Measurements from ENCODE around the gene TUBA4A. TPM values are rescaled to one million over a fixed set of nuclear protein-coding genes. Genes with fewer than 3 reads are reported as not detected.
"Not testable (repeated sequence)": the region's sequence is repeated elsewhere in the genome, so short reads cannot be mapped to it uniquely, and the experiment has no call there.

The TUBA4A gene
- polyA plus RNA-seq, 1 donor from 2014 or later = 229 TPM

DNA sequence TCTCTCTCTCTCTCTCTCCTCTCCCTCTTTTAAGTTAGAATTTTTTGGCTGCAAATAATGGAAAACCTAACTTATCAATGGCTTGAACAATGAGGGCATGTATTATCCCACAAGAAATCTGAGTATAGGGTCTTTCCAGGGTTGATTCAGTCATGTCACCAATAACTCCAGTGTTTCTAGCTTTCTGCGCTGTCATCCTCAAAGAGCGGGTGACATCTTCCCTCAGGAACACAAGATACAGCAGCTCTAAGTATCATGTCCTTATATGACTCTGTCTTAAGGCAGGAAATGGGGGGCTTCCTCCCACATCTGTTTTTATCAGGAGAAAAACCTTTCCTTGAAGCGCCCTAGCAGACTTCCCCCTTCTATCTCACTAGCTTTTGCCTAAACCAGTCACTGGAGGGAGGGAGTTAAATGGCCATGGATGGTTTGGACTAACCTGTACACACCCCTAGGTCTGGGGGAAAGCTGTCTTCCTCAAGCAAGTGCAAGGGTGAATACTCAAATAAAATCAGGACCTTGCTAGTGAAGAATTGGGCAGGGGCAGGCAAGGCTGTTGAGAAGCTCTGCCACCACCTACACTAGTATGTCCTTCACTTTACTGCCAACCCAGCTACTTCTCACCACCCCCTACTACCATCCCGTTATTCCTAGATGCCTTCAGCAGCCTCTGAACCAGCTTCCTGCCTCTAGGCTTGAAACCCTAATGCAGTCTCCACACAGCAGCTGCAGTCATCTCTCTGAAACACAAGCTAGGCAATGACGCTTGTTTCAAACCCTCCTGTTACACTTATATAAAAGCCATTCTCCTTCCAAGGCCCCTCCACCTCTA is 7.5 kb upstream of the TUBA4A start:
- Mint-ChIP-seq H3K4me1 (peaks cover 0 to 4% (median 0%) of the 10 kb centered on the region in 3 donors), H3K36me3 (peaks cover 2% of the 10 kb centered on the region), H3K27me3 (no peaks in the 10 kb centered on the region), H3K4me3 (peak overlapping the region in 1 of 4 donors; percentile 40), H3K9me3 (no peaks in the 10 kb centered on the region), H3K27ac (peak overlapping the region in 1 of 3 donors; percentile 40)

DNA sequence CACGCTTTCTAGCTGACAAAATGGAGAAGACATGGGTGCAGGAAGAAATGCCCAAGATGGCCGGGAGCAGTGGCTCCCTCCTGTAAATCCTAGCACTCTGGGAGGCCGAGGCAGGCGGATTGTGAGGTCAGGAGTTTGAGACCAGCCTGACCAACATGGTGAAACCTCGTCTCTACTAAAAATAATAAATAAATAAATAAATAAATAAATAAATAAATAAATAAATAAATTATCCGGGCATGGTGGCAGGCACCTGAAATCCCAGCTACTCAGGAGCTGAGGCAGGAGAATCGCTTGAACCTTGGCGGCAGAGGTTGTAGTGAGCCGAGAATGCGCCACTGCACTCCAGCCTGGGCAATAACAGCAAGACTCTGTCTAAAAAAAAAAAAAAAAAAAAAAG is 5.2 kb upstream of the TUBA4A start:
- not testable (repeated sequence) for H3K9me3 Mint-ChIP-seq, H3K4me3 Mint-ChIP-seq, H3K4me1 Mint-ChIP-seq, H3K36me3 Mint-ChIP-seq, H3K27me3 Mint-ChIP-seq
- H3K27ac Mint-ChIP-seq = peak overlapping the region in 1 of 3 donors; percentile 39

DNA sequence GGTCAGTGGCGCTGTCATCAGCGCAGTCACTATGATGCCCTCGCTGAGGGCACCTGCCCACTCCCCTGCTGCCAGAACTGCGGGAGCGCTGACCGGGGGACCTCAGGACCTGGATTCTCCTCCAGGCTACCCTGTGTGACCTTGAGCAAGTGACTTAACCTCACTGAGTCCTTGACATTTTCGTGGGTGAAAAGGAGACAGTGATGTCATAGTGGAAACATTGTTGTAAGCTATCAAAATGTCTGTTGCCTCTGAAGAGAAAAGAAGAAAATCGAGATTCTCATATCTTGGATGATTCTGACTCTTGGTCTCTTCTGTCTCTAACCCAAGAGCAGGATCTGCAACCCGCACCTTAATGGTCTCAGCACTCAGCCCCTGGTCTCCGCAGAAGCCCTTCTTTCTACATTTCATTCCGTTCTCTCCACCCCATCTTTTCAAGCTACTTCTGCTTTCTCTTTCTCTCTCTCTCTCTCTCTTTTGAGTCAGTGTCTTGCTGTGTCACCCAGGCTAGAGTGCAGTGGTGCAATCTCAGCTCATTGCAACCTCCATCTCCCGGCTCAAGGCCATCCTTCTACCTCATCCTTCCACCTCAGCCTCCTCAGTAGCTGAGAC is 978 bp upstream of the TUBA4A start:
- no peaks in the 10 kb centered on the region for H3K9me3 Mint-ChIP-seq
- H3K4me3 Mint-ChIP-seq = peak overlapping the region; percentile 84 to 97 (median 95)
- H3K27me3 Mint-ChIP-seq = no peaks in the 10 kb centered on the region
- peak overlapping the region; percentile 88 to 99 (median 88) for H3K27ac Mint-ChIP-seq
- peaks cover 22 to 36% (median 29%) of the 10 kb centered on the region in 3 donors for H3K4me1 Mint-ChIP-seq
- H3K36me3 Mint-ChIP-seq = peaks cover 6% of the 10 kb centered on the region

DNA sequence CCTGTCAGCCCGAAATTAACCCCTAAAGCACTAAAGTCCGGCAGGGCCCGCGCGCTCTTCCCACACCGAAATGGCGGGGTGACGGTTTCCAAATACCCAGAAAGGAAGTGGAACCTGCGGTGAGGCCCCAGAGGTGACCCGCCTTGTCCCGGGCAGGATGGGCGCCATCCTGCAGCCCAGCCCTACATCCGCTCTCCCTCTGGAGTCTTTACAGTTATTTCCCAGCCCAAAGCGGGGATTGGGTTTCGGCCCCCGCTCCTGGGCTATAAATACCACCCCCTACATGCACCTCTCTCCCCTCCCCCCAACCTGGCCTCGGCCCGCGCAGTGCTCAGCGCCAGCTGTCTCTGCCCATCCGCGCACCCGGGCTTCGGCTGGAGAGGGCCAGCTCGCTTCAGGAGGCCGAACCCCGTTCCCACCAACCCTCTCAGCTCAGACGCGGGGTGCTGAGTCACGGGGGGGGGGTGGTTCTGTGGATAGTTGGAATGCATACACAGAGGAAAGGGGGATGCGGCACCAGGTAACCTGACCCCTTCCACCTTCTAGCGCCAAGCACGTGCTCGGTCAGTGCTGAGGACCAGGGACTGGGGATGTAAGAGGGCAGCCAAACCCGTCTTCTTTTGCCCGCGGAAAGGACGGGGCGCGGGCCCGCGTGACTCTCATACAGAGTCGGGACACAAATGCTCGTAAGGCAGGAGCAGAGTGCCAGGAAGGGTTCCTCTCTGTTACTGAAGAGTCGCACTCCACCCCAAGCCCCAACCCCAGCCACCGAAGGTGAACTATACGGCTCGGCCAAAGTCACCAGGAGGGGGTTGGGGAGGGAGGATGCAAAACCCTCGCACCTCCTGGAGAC is 592 bp downstream of the TUBA4A start, which contains the start of gene TUBA4B:
Gene TUBA4B, plus strand, starts transcription at position 344 of the 853 bp plus-strand sequence. Its CDS starts 165 bp downstream, at position 509.
- H3K4me3 Mint-ChIP-seq = peak within 1 kb of the TSS; percentile 84 to 97 (median 95)
- peak within 1 kb of the TSS; percentile 88 to 99 (median 88) for H3K27ac Mint-ChIP-seq
- no peaks in the 10 kb centered on the region for H3K9me3 Mint-ChIP-seq
- no peaks in the 10 kb centered on the region for H3K27me3 Mint-ChIP-seq
- peaks cover 6% of the 10 kb centered on the region for H3K36me3 Mint-ChIP-seq
- peaks cover 33 to 50% (median 43%) of the 10 kb centered on the region in 3 donors for H3K4me1 Mint-ChIP-seq

DNA sequence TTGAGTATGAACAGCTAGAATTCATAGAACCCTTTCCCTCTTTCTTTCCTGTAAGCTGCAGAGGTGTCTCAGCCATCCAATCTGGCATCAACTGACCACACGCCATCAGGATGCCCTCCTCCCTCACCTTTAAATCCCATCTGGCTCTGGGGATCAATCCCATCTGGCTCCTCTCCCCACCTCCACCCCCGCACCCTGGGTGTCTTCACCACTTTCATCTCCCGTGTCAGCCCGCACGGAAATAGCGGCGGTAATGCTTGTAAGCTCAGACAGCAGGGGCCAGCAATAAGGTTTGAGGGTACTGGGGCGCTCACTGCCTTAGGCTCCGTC is 1.2 kb downstream of the TUBA4A start:
- peaks cover 39 to 56% (median 47%) of the 10 kb centered on the region in 3 donors for H3K4me1 Mint-ChIP-seq
- H3K36me3 Mint-ChIP-seq = peaks cover 7% of the 10 kb centered on the region
- peak overlapping the region; percentile 88 to 94 (median 88) for H3K27ac Mint-ChIP-seq
- H3K9me3 Mint-ChIP-seq = no peaks in the 10 kb centered on the region
- no peaks in the 10 kb centered on the region for H3K27me3 Mint-ChIP-seq
- H3K4me3 Mint-ChIP-seq = peak overlapping the region; percentile 84 to 97 (median 95)

DNA sequence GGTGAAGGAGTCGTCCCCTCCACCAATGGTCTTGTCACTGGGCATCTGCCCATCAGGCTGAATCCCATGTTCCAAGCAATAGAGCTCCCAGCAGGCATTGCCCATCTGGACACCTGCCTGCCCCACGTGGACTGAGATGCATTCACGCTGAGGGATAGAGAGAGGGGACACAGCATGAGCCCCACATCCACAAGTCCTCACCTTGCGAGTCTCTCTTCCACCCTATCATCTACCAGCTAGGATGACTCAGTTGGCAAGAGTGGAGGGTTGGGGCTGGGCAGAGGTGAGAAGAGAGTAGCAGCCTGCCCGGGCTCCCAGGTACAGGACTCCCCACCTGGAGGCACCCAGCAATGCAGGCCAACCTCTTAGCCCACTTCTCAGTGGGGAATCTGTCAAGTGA is 1.6 kb downstream of the TUBA4A start:
- peak overlapping the region; percentile 84 to 97 (median 95) for H3K4me3 Mint-ChIP-seq
- H3K4me1 Mint-ChIP-seq = peaks cover 41 to 60% (median 49%) of the 10 kb centered on the region in 3 donors
- H3K9me3 Mint-ChIP-seq = no peaks in the 10 kb centered on the region
- peaks cover 7% of the 10 kb centered on the region for H3K36me3 Mint-ChIP-seq
- H3K27ac Mint-ChIP-seq = peak overlapping the region; percentile 59 to 88 (median 88)
- no peaks in the 10 kb centered on the region for H3K27me3 Mint-ChIP-seq

DNA sequence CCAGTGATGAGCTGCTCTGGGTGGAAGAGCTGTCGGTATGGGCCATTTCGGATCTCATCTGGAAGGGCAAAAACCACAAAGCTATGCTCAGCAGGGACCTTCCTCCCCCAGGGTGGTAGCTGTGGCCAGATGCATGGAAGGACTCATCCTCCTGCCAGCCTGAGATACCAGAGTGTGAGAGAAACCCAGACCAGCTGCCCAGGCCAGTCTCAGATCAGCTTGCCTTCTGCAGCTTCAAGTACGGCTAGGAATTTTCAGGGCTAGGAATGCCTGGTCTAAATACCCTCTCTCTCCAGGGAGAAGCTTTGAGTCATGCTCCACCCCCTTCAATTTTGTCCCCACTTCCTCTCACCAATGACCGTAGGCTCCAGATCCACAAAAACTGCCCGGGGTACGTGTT is 2.1 kb downstream of the TUBA4A start:
- Mint-ChIP-seq H3K9me3 (no peaks in the 10 kb centered on the region), H3K4me1 (peaks cover 42 to 65% (median 49%) of the 10 kb centered on the region in 3 donors), H3K27ac (peak overlapping the region; percentile 59 to 88 (median 85)), H3K4me3 (peak overlapping the region; percentile 84 to 97 (median 95)), H3K27me3 (no peaks in the 10 kb centered on the region), H3K36me3 (peaks cover 7% of the 10 kb centered on the region)

DNA sequence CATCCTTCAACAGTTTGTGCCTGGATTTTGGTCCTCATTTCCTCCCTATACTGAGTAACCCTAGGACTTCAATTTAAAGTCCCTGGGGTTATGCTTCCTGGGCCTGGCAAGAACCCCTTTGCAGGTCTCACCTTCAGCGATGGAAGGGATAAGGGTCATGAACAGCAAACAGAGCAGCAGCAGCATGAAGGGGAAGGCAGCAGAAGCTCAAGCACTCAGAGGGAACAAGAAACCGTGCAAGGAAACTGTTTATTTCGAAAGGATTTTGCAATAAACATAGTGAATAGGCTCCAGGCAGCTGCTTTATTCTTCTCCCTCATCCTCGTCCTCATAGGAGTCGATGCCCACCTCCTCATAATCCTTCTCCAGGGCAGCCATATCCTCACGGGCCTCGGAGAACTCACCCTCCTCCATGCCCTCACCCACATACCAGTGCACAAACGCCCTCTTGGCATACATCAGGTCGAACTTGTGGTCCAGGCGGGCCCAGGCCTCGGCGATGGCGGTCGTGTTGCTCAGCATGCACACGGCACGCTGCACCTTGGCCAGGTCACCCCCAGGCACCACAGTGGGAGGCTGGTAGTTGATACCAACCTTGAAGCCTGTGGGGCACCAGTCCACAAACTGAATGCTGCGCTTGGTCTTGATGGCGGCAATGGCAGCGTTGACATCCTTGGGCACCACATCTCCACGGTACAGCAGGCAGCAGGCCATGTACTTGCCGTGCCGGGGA is 3.5 kb downstream of the TUBA4A start:
- H3K27ac Mint-ChIP-seq = peak overlapping the region; percentile 85 to 96 (median 92)
- H3K27me3 Mint-ChIP-seq = no peaks in the 10 kb centered on the region
- H3K4me1 Mint-ChIP-seq = peaks cover 49 to 68% (median 54%) of the 10 kb centered on the region in 3 donors
- peaks cover 7% of the 10 kb centered on the region for H3K36me3 Mint-ChIP-seq
- no peaks in the 10 kb centered on the region for H3K9me3 Mint-ChIP-seq
- H3K4me3 Mint-ChIP-seq = peak overlapping the region; percentile 83 to 95 (median 89)

DNA sequence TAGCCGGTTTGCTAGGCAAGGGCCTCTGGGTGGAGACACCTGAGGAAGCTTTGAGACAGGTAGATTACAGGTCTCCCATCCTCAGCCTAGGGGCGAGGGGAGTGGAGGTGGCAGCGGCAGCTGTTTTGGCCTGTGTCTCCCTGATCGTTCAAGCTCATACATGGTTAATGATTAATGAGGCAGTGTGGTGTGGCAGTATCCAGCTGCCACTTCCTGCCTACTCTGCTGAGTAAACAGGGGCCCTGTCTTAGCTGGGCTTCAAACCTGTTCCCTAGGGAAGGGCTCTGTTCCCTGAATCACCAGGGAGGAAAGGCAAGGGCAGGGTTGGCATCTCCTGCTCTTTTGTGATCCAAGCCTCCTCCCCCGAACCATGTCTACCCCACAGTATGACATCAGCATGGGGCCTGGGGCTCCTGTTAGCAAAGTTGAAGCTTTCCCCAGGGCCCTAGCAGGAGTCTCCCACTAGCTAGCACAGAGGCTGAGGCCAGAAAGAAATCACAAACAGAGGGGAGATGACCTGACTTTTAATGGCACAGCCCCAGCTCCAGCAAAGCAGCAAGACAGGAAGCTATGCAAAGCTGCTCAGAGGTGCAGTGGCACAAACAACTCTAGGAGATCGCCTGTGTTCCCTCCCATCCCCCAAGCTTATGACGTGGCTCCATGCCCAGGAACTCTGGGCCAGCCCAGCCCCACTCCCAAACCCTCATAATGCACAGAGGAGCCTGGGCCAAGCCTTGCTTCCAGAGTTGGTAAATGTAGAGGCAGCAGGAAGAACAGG is 4.3 kb downstream of the TUBA4A start:
- Mint-ChIP-seq H3K4me1 (peaks cover 50 to 68% (median 57%) of the 10 kb centered on the region in 3 donors), H3K36me3 (peaks cover 7% of the 10 kb centered on the region), H3K9me3 (no peaks in the 10 kb centered on the region), H3K4me3 (peak overlapping the region; percentile 83 to 95 (median 89)), H3K27me3 (no peaks in the 10 kb centered on the region), H3K27ac (peak overlapping the region; percentile 85 to 96 (median 91))

DNA sequence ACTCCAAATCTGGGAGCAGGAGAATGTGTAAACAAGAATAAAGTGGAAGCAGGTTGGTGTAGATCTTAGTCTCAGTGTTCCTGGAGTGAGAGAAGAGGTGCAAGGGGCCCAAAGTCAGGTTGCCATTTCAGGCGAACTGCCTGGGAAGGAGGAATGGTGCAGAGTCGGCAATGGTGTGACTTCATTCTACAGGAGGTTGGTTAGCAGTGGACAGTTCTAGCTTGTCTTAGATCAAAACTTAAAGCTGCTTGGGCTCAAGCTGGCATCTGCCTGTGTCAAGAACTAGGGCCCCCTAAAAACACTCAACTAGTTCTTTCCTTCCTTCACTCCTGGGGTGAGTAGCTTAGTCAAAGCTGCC is 4.9 kb downstream of the TUBA4A start:
- peak overlapping the region; percentile 83 to 95 (median 89) for H3K4me3 Mint-ChIP-seq
- peaks cover 7% of the 10 kb centered on the region for H3K36me3 Mint-ChIP-seq
- H3K27me3 Mint-ChIP-seq = no peaks in the 10 kb centered on the region
- peak overlapping the region; percentile 85 to 96 (median 91) for H3K27ac Mint-ChIP-seq
- no peaks in the 10 kb centered on the region for H3K9me3 Mint-ChIP-seq
- peaks cover 50 to 68% (median 58%) of the 10 kb centered on the region in 3 donors for H3K4me1 Mint-ChIP-seq

DNA sequence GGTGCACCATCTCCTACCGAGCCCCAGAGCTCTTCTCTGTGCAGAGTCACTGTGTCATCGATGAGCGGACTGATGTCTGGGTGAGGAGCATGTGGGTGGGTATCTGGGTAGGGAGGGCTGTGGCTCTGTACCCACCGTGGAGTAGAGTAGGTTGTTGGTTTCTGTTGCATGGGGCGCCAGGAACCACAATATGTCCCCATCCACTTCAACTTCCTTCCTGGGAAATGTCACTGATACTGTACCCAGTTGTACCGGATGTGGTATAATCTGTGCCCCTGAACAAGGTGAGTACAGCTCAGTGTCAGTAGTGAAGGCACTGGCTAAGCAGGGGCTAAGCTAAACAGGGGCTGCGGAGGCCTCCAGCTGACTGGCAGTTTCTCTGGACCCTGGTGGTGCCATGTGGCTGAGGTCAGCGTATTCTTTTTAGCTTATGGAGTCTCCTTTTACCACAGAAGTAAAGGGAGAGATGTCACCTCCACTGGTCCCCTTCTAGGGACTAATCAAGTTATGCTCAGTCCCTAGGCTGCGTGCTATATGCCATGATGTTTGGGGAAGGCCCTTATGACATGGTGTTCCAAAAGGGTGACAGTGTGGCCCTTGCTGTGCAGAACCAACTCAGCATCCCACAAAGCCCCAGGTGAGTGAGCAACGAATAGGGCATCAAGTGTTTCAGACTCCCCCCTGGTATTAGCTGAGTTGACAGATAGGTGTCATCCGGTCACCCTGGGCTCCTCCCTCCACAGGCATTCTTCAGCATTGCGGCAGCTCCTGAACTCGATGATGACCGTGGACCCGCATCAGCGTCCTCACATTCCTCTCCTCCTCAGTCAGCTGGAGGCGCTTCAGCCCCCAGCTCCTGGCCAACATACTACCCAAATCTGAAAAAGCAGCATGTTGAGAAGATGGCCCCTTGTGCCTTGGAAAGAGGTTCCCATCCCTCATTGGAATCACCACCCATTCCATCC is 5.8 kb downstream of the TUBA4A start:
- H3K27ac Mint-ChIP-seq = peak overlapping the region; percentile 85 to 96 (median 93)
- H3K4me3 Mint-ChIP-seq = peak overlapping the region; percentile 83 to 95 (median 89)
- peaks cover 50 to 68% (median 58%) of the 10 kb centered on the region in 3 donors for H3K4me1 Mint-ChIP-seq
- H3K9me3 Mint-ChIP-seq = no peaks in the 10 kb centered on the region
- peaks cover 1% of the 10 kb centered on the region for H3K27me3 Mint-ChIP-seq
- peaks cover 7% of the 10 kb centered on the region for H3K36me3 Mint-ChIP-seq

DNA sequence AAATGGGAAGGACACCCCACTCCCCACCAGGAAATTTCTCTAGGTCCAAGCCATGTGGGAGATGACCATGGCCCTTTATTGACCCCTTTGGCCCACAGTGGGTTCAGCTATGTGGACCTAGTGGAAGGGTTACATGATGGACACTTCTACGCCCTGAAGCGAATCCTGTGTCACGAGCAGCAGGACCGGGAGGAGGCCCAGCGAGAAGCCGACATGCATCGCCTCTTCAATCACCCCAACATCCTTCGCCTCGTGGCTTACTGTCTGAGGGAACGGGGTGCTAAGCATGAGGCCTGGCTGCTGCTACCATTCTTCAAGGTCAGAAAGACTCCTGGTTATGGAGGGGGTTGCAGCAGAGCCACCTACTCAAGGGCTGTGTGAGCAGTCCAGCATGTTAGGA is 7.2 kb downstream of the TUBA4A start:
- Mint-ChIP-seq H3K4me1 (peaks cover 41 to 59% (median 53%) of the 10 kb centered on the region in 3 donors), H3K4me3 (peak overlapping the region; percentile 41 to 95 (median 86)), H3K36me3 (peaks cover 4% of the 10 kb centered on the region), H3K9me3 (no peaks in the 10 kb centered on the region), H3K27ac (peak overlapping the region in 2 of 3 donors; percentile 85 to 97), H3K27me3 (peaks cover 1% of the 10 kb centered on the region)

DNA sequence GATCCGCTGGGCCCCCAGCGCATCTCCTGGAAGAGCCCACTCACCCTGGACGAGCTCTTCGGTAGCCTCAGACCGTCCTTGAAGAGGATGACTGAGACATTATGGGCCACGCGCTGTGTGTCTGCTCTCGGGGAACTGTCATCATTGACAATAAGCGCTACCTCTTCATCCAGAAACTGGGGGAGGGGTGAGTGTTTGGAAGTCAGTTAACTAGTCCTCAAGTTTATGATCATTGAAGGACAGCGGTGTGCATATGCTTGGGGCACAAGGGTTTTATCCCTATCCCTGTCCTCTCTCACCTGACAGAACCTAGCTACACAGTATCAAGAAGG is 7.9 kb downstream of the TUBA4A start:
- Mint-ChIP-seq H3K27ac (peak overlapping the region; percentile 85 to 98 (median 97)), H3K36me3 (peaks cover 3% of the 10 kb centered on the region), H3K4me1 (peaks cover 34 to 52% (median 46%) of the 10 kb centered on the region in 3 donors), H3K4me3 (peak overlapping the region; percentile 84 to 96 (median 92)), H3K9me3 (no peaks in the 10 kb centered on the region), H3K27me3 (peaks cover 1% of the 10 kb centered on the region)
